IMR-90 (cell line): ENCODE results near the gene CDR2L. TPM values are rescaled to one million over a fixed set of nuclear protein-coding genes. Genes with fewer than 3 reads are reported as not detected.
A peak's percentile ranks its signal among the peaks of the same experiment; 100 is the strongest.

ENCODE experiments used
- ATAC-seq: fragments of 200-7000 bp; cut with Tn5 transposase; 2 replicates; pipeline ENCODE4 v1.9.1; 2020; ENCODE audit warnings: low read depth, mild to moderate bottlenecking, moderate library complexity
- BruUV-seq: library from RNA; stranded (reverse); fragments of 400-500 nt; replicated peaks from 2 replicates; lab custom pipeline; 2021; lab: Mats Ljungman, UMichigan
- CTCF ChIA-PET: fragments of 300-600 bp; formaldehyde crosslinking; extraction: SDS; loops from one replicate; lab custom pipeline; 2021; ENCODE audit warnings: antibody characterized with exemption; lab: Yijun Ruan, JAX
- POLR2A ChIA-PET: fragments of 300-600 bp; sonication (Branson Sonifier 250); formaldehyde crosslinking; loops from one replicate; lab custom pipeline; 2022; ENCODE audit warnings: antibody characterized with exemption; ENCODE audit not compliant: unreplicated experiment; lab: Charles Lee
- DNase-seq: peaks from one replicate; pipeline ENCODE4 v3.0.0; 2013
- H2AFZ ChIP-seq: replicated peaks from 2 replicates; pipeline ENCODE3; 2013; ENCODE audit warnings: low read length, mild to moderate bottlenecking; ENCODE audit not compliant: poor library complexity
- H2AK5ac ChIP-seq: 2 replicates; pipeline ENCODE4 v1.6.1; 2013; ENCODE audit warnings: low read depth, low read length, inconsistent platforms
- H2AK9ac ChIP-seq: replicated peaks from 2 replicates; pipeline ENCODE3; 2013; ENCODE audit warnings: mild to moderate bottlenecking, low read depth, low read length, moderate library complexity; ENCODE audit not compliant: poor library complexity
- H2BK120ac ChIP-seq: 2 replicates; pipeline ENCODE4 v1.6.1; 2013; ENCODE audit warnings: low read depth, low read length, inconsistent platforms
- H2BK15ac ChIP-seq: 3 replicates; pipeline ENCODE4 v1.6.1; 2013; ENCODE audit warnings: low read depth, low read length, inconsistent platforms
- H2BK20ac ChIP-seq: 2 replicates; pipeline ENCODE4 v1.6.1; 2013; ENCODE audit warnings: low read depth, mild to moderate bottlenecking, inconsistent platforms, low read length, moderate library complexity
- H2BK5ac ChIP-seq: 2 replicates; pipeline ENCODE4 v1.6.1; 2013; ENCODE audit warnings: mild to moderate bottlenecking, low read depth, low read length, inconsistent platforms; ENCODE audit not compliant: poor library complexity, severe bottlenecking
- H3K14ac ChIP-seq: replicated peaks from 2 replicates; pipeline ENCODE4 v1.6.1; 2013; ENCODE audit warnings: low read depth, low read length, inconsistent platforms
- H3K18ac ChIP-seq: 2 replicates; pipeline ENCODE4 v1.6.1; 2013; ENCODE audit warnings: low read depth, low read length, control low read depth
- H3K23ac ChIP-seq: 2 replicates; pipeline ENCODE4 v1.6.1; 2013; ENCODE audit warnings: low read depth, low read length, inconsistent platforms
- H3K27ac ChIP-seq: 2 replicates; pipeline ENCODE4 v1.5.1; 2013; ENCODE audit warnings: mild to moderate bottlenecking, control low read depth, low read length; ENCODE audit not compliant: insufficient read depth
- H3K27me3 ChIP-seq: 2 replicates; pipeline ENCODE4 v1.6.1; 2013; ENCODE audit warnings: low read length; ENCODE audit not compliant: control insufficient read depth, insufficient read depth
- H3K36me3 ChIP-seq: 2 replicates; pipeline ENCODE4 v1.6.1; 2013; ENCODE audit warnings: low read length, mixed read lengths; ENCODE audit not compliant: control insufficient read depth, insufficient read depth
- H3K4ac ChIP-seq: 2 replicates; pipeline ENCODE4 v1.6.1; 2013; ENCODE audit warnings: low read depth, low read length, inconsistent platforms
- H3K4me1 ChIP-seq: 2 replicates; pipeline ENCODE4 v1.6.1; 2013; ENCODE audit warnings: low read length, mixed read lengths; ENCODE audit not compliant: control insufficient read depth, insufficient read depth
- H3K4me2 ChIP-seq: 2 replicates; pipeline ENCODE4 v1.6.1; 2013; ENCODE audit warnings: low read depth, mild to moderate bottlenecking, control low read depth, low read length, moderate library complexity
- H3K4me3 ChIP-seq: 2 replicates; pipeline ENCODE4 v1.5.1; 2013; ENCODE audit warnings: low read depth, mild to moderate bottlenecking, control low read depth, low read length, moderate library complexity; ENCODE audit not compliant: insufficient read depth
- H3K56ac ChIP-seq: 2 replicates; pipeline ENCODE4 v1.6.1; 2013; ENCODE audit warnings: low read length, inconsistent platforms; ENCODE audit not compliant: insufficient read depth; ENCODE audit errors: extremely low read depth
- H3K79me1 ChIP-seq, 2 experiments: 2 replicates each; pipeline ENCODE4 v1.6.1; 2013; ENCODE audit warnings: low read length in 2 of 2, inconsistent platforms in 1 of 2, low read depth in 1 of 2
- H3K9ac ChIP-seq: 2 replicates; pipeline ENCODE4 v1.6.1; 2013; ENCODE audit warnings: low read depth, low read length, control low read depth
- H3K9me1 ChIP-seq: 2 replicates; pipeline ENCODE4 v1.6.1; 2013; ENCODE audit warnings: low read length, inconsistent platforms; ENCODE audit not compliant: insufficient read depth
- H3K9me3 ChIP-seq: 2 replicates; pipeline ENCODE4 v1.6.1; 2013; ENCODE audit warnings: low read length; ENCODE audit not compliant: control insufficient read depth, insufficient read depth
- H4K20me1 ChIP-seq: 2 replicates; pipeline ENCODE4 v1.6.1; 2013; ENCODE audit warnings: low read length, inconsistent platforms; ENCODE audit not compliant: insufficient read depth
- H4K5ac ChIP-seq: 2 replicates; pipeline ENCODE4 v1.6.1; 2013; ENCODE audit warnings: mild to moderate bottlenecking, low read depth, low read length, control low read depth
- H4K8ac ChIP-seq, 2 experiments: 2 replicates each; pipeline ENCODE4 v1.6.1; 2013; ENCODE audit warnings: low read depth in 2 of 2, low read length in 2 of 2, control low read depth in 1 of 2, inconsistent platforms in 1 of 2
- H4K91ac ChIP-seq: 2 replicates; pipeline ENCODE4 v1.6.1; 2013; ENCODE audit warnings: low read depth, low read length, inconsistent platforms; ENCODE audit not compliant: insufficient read depth
- BHLHE40 ChIP-seq: fragments of 150-350 bp; IDR thresholded peaks from 2 replicates; pipeline ENCODE4 v1.6.1; 2016; ENCODE audit warnings: mild to moderate bottlenecking, low read depth, low read length
- CEBPB ChIP-seq: IDR thresholded peaks from 2 replicates; pipeline ENCODE4 v1.6.1; 2012; ENCODE audit warnings: low read depth, low read length, improper control_type of control experiment
- CHD1 ChIP-seq: IDR thresholded peaks from 2 replicates; pipeline ENCODE4 v1.6.1; 2012; ENCODE audit warnings: low read depth, low read length, improper control_type of control experiment
- FOS ChIP-seq: fragments of 150-350 bp; IDR thresholded peaks from 2 replicates; pipeline ENCODE4 v1.6.1; 2016; ENCODE audit warnings: low read depth, low read length
- MAFK ChIP-seq: IDR thresholded peaks from 2 replicates; pipeline ENCODE4 v1.6.1; 2012; ENCODE audit warnings: low read depth, low read length, improper control_type of control experiment
- MAZ ChIP-seq: IDR thresholded peaks from 2 replicates; pipeline ENCODE4 v1.6.1; 2012; ENCODE audit warnings: low read depth, mild to moderate bottlenecking, low read length, improper control_type of control experiment, moderate library complexity, borderline replicate concordance
- MXI1 ChIP-seq: IDR thresholded peaks from 2 replicates; pipeline ENCODE4 v1.6.1; 2012; ENCODE audit warnings: low read depth, mild to moderate bottlenecking, low read length, moderate library complexity, borderline replicate concordance
- NFE2L2 ChIP-seq: fragments of 150-350 bp; IDR thresholded peaks from 2 replicates; pipeline ENCODE4 v1.6.1; 2016; ENCODE audit warnings: low read depth, mild to moderate bottlenecking, low read length
- POLR2A ChIP-seq: IDR thresholded peaks from 2 replicates; pipeline ENCODE4 v1.6.1; 2012; ENCODE audit warnings: mild to moderate bottlenecking, low read depth, low read length
- RAD21 ChIP-seq: IDR thresholded peaks from 2 replicates; pipeline ENCODE4 v1.6.1; 2012; ENCODE audit warnings: low read length, improper control_type of control experiment
- RCOR1 ChIP-seq: IDR thresholded peaks from 2 replicates; pipeline ENCODE4 v1.6.1; 2012; ENCODE audit warnings: mild to moderate bottlenecking, low read length, improper control_type of control experiment; ENCODE audit not compliant: insufficient replicate concordance
- RFX5 ChIP-seq: IDR thresholded peaks from 2 replicates; pipeline ENCODE4 v1.8.0; 2012; ENCODE audit warnings: low read depth, mild to moderate bottlenecking, low read length, moderate library complexity
- SMC3 ChIP-seq: fragments of 150-350 bp; IDR thresholded peaks from 2 replicates; pipeline ENCODE4 v1.6.1; 2016; ENCODE audit warnings: low read depth, mild to moderate bottlenecking, antibody characterized with exemption, low read length, moderate library complexity
- WGBS, 2 experiments: methylation state at CpG; one replicate each; pipeline versions ENCODE4 v1.1.5 to v1.1.7; 2013; ENCODE audit warnings: missing lambda C conversion rate in 2 of 2; ENCODE audit not compliant: insufficient read length in 1 of 2; ENCODE audit errors: extremely low coverage in 2 of 2; 5-methylcytosine and 5-hydroxymethylcytosine counted together
- dilution Hi-C: fragments of 300-500 bp; cut with HindIII; formaldehyde crosslinking; loops from one replicate; pipeline ENCODE4 v1.14.3; 2018; ENCODE audit warnings: low sequenced_read_pairs; ENCODE audit not compliant: unreplicated experiment
- in situ Hi-C: fragments of 300-500 bp; cut with MboI; formaldehyde crosslinking; loops from 3 replicates; pipeline ENCODE4 v1.14.3; 2019; ENCODE audit warnings: low sequenced_read_pairs, inconsistent platforms, mixed read lengths
- intact Hi-C: fragments of 100-400 bp; cut with micrococcal nuclease; formaldehyde crosslinking; loops from 2 replicates; pipeline ENCODE4 v1.10.0; 2022
- polyA plus RNA-seq, 3 experiments: library from polyadenylated mRNA; depleted of rRNA; stranded (reverse); fragments of >200 nt; gene quantifications; 2 replicates each; pipeline ENCODE4 v1.2.3, GENCODE V29; 2012; ENCODE audit warnings: low replicate concordance in 1 of 3
- total RNA-seq: library from RNA; depleted of rRNA; stranded (reverse); fragments of >200 nt; gene quantifications from 2 replicates; pipeline ENCODE4 v1.2.3, GENCODE V29; 2012
- TF ChIP-seq, protein P1 (sequence below): fragments of 150-350 bp; IDR thresholded peaks from 2 replicates; pipeline ENCODE4 v1.6.1; 2017; ENCODE audit warnings: mild to moderate bottlenecking, antibody characterized with exemption, low read length, low read depth
- TF ChIP-seq, protein P2 (sequence below): conservative IDR thresholded peaks from 2 replicates; pipeline ENCODE4 v1.5.1; 2012; ENCODE audit warnings: mild to moderate bottlenecking, low read depth, low read length, improper control_type of control experiment

Gene CDR2L
- total and polyA plus RNA-seq, 2 of the 4 experiments (the other 2 are of a cell fraction) = 5.7 to 18.9 TPM

DNA sequence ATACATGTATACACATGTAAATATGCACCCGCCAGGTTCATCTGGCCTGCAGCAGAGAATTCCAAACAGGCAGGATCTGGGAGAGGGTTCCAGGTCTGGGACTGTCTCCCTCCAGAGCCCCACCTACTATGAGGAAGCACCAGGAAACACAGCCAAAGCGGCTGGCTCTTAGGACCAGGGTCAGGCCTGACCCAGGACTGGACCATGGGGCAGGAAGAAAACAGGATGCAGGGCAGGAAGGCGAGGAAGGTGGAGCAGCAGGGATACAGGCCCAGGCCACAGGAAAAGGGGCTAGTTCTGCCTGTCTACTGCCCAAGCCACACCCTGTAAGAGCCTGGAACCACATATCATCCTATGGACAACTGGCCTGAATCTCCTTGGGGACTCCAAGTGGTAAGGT is 17.0 kb upstream of the CDR2L start:
- Histone ChIP-seq H3K36me3 (no peaks in the 10 kb centered on the region), H4K5ac (no peak overlapping the region), H3K4me1 (0 out of 2 replicates have a peak, but pooled peaks cover 2% of the 10 kb centered on the region), H2AK5ac (no peak overlapping the region), H3K27me3 (peaks cover 46% of the 10 kb centered on the region), H3K9me1 (no peaks in the 10 kb centered on the region), H2BK5ac (no peak overlapping the region), H4K20me1 (no peaks in the 10 kb centered on the region), H3K14ac (no peak overlapping the region), H4K8ac (no peak overlapping the region), H3K4ac (no peak overlapping the region), H3K9ac (no peak overlapping the region), H3K23ac (no peak overlapping the region), H2BK120ac (no peak overlapping the region), H3K18ac (no peak overlapping the region), H2BK20ac (no peak overlapping the region), H3K9me3 (no peaks in the 10 kb centered on the region), H2BK15ac (no peak overlapping the region), H3K79me1 (no peaks in the 10 kb centered on the region), H3K4me3 (no peak overlapping the region), H4K91ac (no peak overlapping the region), H2AK9ac (no peak overlapping the region), H2AFZ (peak overlapping the region; percentile 11), H3K4me2 (no peak overlapping the region), H3K56ac (no peak overlapping the region), H3K27ac (no peak overlapping the region)
- DNase-seq = no peak
- in situ Hi-C loops = no loop called here
- WGBS, 2 experiments = 80% methylated on average over 1 of the region's 3 CpGs; no CpG with 5 or more reads in 1 of the 2 experiments
- POLR2A ChIA-PET = no interaction called here
- dilution Hi-C loops = no loop called here
- CTCF ChIA-PET = interaction anchor here (0.6 kb wide), 1 partner anchor 10 kb away, joined by 3 read pairs; no protein-coding TSS in a partner anchor
- ATAC-seq = no peak
- BruUV-seq = no TSS peak
- TF ChIP-seq BHLHE40 (no peak), CEBPB (no peak), SMC3 (no peak), CHD1 (no peak), RAD21 (no peak), FOS (no peak), MXI1 (no peak), POLR2A (no peak), MAFK (no peak), MAZ (no peak), RFX5 (no peak), RCOR1 (no peak), NFE2L2 (no peak)
- TF ChIP-seq, protein P1, sequence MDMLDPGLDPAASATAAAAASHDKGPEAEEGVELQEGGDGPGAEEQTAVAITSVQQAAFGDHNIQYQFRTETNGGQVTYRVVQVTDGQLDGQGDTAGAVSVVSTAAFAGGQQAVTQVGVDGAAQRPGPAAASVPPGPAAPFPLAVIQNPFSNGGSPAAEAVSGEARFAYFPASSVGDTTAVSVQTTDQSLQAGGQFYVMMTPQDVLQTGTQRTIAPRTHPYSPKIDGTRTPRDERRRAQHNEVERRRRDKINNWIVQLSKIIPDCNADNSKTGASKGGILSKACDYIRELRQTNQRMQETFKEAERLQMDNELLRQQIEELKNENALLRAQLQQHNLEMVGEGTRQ = no peak
- TF ChIP-seq, protein P2, sequence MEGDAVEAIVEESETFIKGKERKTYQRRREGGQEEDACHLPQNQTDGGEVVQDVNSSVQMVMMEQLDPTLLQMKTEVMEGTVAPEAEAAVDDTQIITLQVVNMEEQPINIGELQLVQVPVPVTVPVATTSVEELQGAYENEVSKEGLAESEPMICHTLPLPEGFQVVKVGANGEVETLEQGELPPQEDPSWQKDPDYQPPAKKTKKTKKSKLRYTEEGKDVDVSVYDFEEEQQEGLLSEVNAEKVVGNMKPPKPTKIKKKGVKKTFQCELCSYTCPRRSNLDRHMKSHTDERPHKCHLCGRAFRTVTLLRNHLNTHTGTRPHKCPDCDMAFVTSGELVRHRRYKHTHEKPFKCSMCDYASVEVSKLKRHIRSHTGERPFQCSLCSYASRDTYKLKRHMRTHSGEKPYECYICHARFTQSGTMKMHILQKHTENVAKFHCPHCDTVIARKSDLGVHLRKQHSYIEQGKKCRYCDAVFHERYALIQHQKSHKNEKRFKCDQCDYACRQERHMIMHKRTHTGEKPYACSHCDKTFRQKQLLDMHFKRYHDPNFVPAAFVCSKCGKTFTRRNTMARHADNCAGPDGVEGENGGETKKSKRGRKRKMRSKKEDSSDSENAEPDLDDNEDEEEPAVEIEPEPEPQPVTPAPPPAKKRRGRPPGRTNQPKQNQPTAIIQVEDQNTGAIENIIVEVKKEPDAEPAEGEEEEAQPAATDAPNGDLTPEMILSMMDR = no peak
- intact Hi-C loops = no loop called here
